K562 (cell line): ENCODE data around the gene ZDHHC11B.

Source experiments
- BACH1 ChIP-seq: fragments of 200-800 bp; sonication (Bioruptor generic); IDR thresholded peaks from 2 replicates; pipeline ENCODE4 v1.6.1; 2016; ENCODE audit warnings: missing genetic modification characterization, missing compliant biosample characterization
- CTCF ChIP-seq, 3 experiments: IDR thresholded peaks in 2 of 3; conservative IDR thresholded peaks in 1 of 3; 2 replicates each; pipeline ENCODE4 v1.5.1; 2011 to 2012; ENCODE audit warnings: low read length in 3 of 3, mild to moderate bottlenecking in 3 of 3, control low read depth in 2 of 3, improper control_type of control experiment in 1 of 3, inconsistent platforms in 1 of 3, low read depth in 1 of 3, mixed read lengths in 1 of 3, moderate library complexity in 1 of 3; ENCODE audit not compliant: insufficient read depth in 2 of 3
- HNRNPH1 ChIP-seq: fragments of 200-400 bp; formaldehyde crosslinking; optimal IDR thresholded peaks from 2 replicates; pipeline ENCODE3; 2017; ENCODE audit warnings: low read depth, mild to moderate bottlenecking, low read length, moderate library complexity
- MLX ChIP-seq, 2 experiments: fragments of 450-650 bp in 1 of 2; sonication (generic) in 1 of 2; formaldehyde crosslinking; conservative IDR thresholded peaks; 2 replicates each; pipeline versions ENCODE4 v1.4.0 to v1.8.1; 2020 to 2022; ENCODE audit warnings: mild to moderate bottlenecking in 1 of 2, missing genetic modification reagents in 1 of 2
- POLR2A ChIP-seq: fragments of 450-650 bp; conservative IDR thresholded peaks from 2 replicates; pipeline ENCODE4 v1.6.1; 2016
- PPARD ChIP-seq: fragments of 250-450 bp; sonication (Bioruptor Pico); IDR thresholded peaks from 2 replicates; pipeline ENCODE4 v1.8.0; 2022; ENCODE audit warnings: inconsistent platforms, mild to moderate bottlenecking, moderate library complexity
- SMC3 ChIP-seq: conservative IDR thresholded peaks from 2 replicates; pipeline ENCODE4 v1.6.1; 2011; ENCODE audit warnings: low read depth, low read length, improper control_type of control experiment; ENCODE audit not compliant: insufficient read depth
- ZBTB33 ChIP-seq: sonication (generic); formaldehyde crosslinking; IDR thresholded peaks from 2 replicates; pipeline ENCODE4 v1.8.1; 2023; ENCODE audit warnings: mild to moderate bottlenecking, missing genetic modification reagents

- no peak for TF ChIP-seq SMC3
- no peak for TF ChIP-seq CTCF (IDR thresholded peaks at IDR 0.05 in 2 of 3, conservative IDR thresholded peaks at IDR 0.05 in 1 of 3; ENCODE audit: insufficient read depth in 2 of 3, low read depth in 1 of 3, low read length in 3 of 3)
- TF ChIP-seq MLX (CRISPR knock-in tag; conservative IDR thresholded peaks at IDR 0.05), result no peak
- TF ChIP-seq BACH1 (tag), result no peak
- no peak for TF ChIP-seq ZBTB33 (CRISPR knock-in tag)
- no peak for TF ChIP-seq PPARD (CRISPR knock-in tag)
- no peak for TF ChIP-seq HNRNPH1
- TF ChIP-seq POLR2A, result no peak
Measured at GRCh38 chr5:816176-816575, 31.6 kb upstream of the ZDHHC11B start.
